ENCODE data around the gene AGBL4. TPM values are rescaled to one million over a fixed set of nuclear protein-coding genes. Genes with fewer than 3 reads are reported as not detected.

The AGBL4 gene
- total and polyA plus RNA-seq, 2 of the 4 experiments (the other 2 are of a cell fraction): not detected

GRCh38 chr1:48668339-48668738, 1355.4 kb downstream of the AGBL4 start:
- WGBS, 2 experiments (ENCODE audit: extremely low coverage in 2 of 2, insufficient read length in 1 of 2): no CpG with 5 or more reads among the region's 2 CpGs
- Histone ChIP-seq H2AK5ac (ENCODE audit: low read depth, low read length) (no peak overlapping the region), H2BK15ac (ENCODE audit: low read depth, low read length) (no peak overlapping the region), H3K14ac (replicated peaks; ENCODE audit: low read depth, low read length) (no peak overlapping the region), H3K4me3 (ENCODE audit: insufficient read depth, low read depth, low read length) (no peak overlapping the region), H3K23ac (ENCODE audit: low read depth, low read length) (no peak overlapping the region), H3K4me1 (ENCODE audit: control insufficient read depth, insufficient read depth, low read length) (no peaks in the 10 kb centered on the region), H4K20me1 (ENCODE audit: insufficient read depth, low read length) (no peaks in the 10 kb centered on the region), H2BK5ac (ENCODE audit: low read depth, low read length, poor library complexity, severe bottlenecking) (no peak overlapping the region), H3K9ac (ENCODE audit: low read depth, low read length) (no peak overlapping the region), H3K36me3 (ENCODE audit: control insufficient read depth, insufficient read depth, low read length) (no peaks in the 10 kb centered on the region), H3K27ac (ENCODE audit: insufficient read depth, low read length) (no peak overlapping the region), H3K79me1 (ENCODE audit: low read depth in 1 of 2, low read length in 2 of 2) (no peaks in the 10 kb centered on the region), H3K9me3 (ENCODE audit: control insufficient read depth, insufficient read depth, low read length) (no peaks in the 10 kb centered on the region), H4K5ac (ENCODE audit: low read depth, low read length) (no peak overlapping the region), H3K9me1 (ENCODE audit: insufficient read depth, low read length) (no peaks in the 10 kb centered on the region), H3K4ac (ENCODE audit: low read depth, low read length) (no peak overlapping the region), H3K27me3 (ENCODE audit: control insufficient read depth, insufficient read depth, low read length) (no peaks in the 10 kb centered on the region), H2AFZ (replicated peaks; ENCODE audit: low read length, poor library complexity) (no peak overlapping the region), H2AK9ac (replicated peaks; ENCODE audit: low read depth, low read length, poor library complexity) (no peak overlapping the region), H3K18ac (ENCODE audit: low read depth, low read length) (no peak overlapping the region), H4K8ac (ENCODE audit: low read depth in 2 of 2, low read length in 2 of 2) (no peak overlapping the region), H2BK120ac (ENCODE audit: low read depth, low read length) (no peak overlapping the region), H3K4me2 (ENCODE audit: low read depth, low read length) (no peak overlapping the region), H4K91ac (ENCODE audit: insufficient read depth, low read depth, low read length) (no peak overlapping the region), H3K56ac (ENCODE audit: extremely low read depth, insufficient read depth, low read length) (no peak overlapping the region), H2BK20ac (ENCODE audit: low read depth, low read length) (no peak overlapping the region)
- no peak for ATAC-seq (ENCODE audit: low read depth)
- intact Hi-C loops (cut with micrococcal nuclease): no loop called here
- no peak for TF ChIP-seq CHD1 (IDR thresholded peaks at IDR 0.05; ENCODE audit: low read depth, low read length)
- no peak for TF ChIP-seq FOS (IDR thresholded peaks at IDR 0.05; ENCODE audit: low read depth, low read length)
- no peak for TF ChIP-seq CEBPB (IDR thresholded peaks at IDR 0.05; ENCODE audit: low read depth, low read length)
- TF ChIP-seq RAD21 (IDR thresholded peaks at IDR 0.05; ENCODE audit: low read length): no peak
- TF ChIP-seq RFX5 (IDR thresholded peaks at IDR 0.05; ENCODE audit: low read depth, low read length): no peak
- no peak for TF ChIP-seq ELK1 (IDR thresholded peaks at IDR 0.05; ENCODE audit: borderline replicate concordance, low read depth, low read length)
- no peak for TF ChIP-seq BHLHE40 (IDR thresholded peaks at IDR 0.05; ENCODE audit: low read depth, low read length)
- no peak for TF ChIP-seq MAFK (IDR thresholded peaks at IDR 0.05; ENCODE audit: low read depth, low read length)
- TF ChIP-seq SMC3 (IDR thresholded peaks at IDR 0.05; ENCODE audit: low read depth, low read length): no peak
- TF ChIP-seq CTCF (conservative IDR thresholded peaks at IDR 0.05; ENCODE audit: low read depth, low read length): no peak
- TF ChIP-seq MXI1 (IDR thresholded peaks at IDR 0.05; ENCODE audit: borderline replicate concordance, low read depth, low read length): no peak
- no peak for TF ChIP-seq USF2 (IDR thresholded peaks at IDR 0.05; ENCODE audit: low read depth, low read length)
- no peak for TF ChIP-seq MAZ (IDR thresholded peaks at IDR 0.05; ENCODE audit: borderline replicate concordance, low read depth, low read length)
- TF ChIP-seq NFE2L2 (IDR thresholded peaks at IDR 0.05; ENCODE audit: low read depth, low read length): no peak
- ChIA-PET CTCF (no interaction called here), POLR2A (ENCODE audit: unreplicated experiment) (no interaction called here)
- in situ Hi-C loops (cut with MboI; ENCODE audit: low sequenced_read_pairs): no loop called here
- BruUV-seq (replicated peaks): no TSS peak
- no peak for DNase-seq
- dilution Hi-C loops (cut with HindIII; ENCODE audit: low sequenced_read_pairs, unreplicated experiment): no loop called here
